HL-60 (cell line): ENCODE results near the gene EPDR1.

Experiments
- DNase-seq, 2 experiments: peaks; one replicate each; pipeline ENCODE4 v3.0.0-alpha.2; 2010 to 2020; ENCODE audit warnings: low read depth in 1 of 2, low spot score in 1 of 2
- H3K27ac ChIP-seq: fragments of 250-450 bp; sonication (Bioruptor Pico); replicated peaks from 2 replicates; pipeline ENCODE4 v1.5.1; 2020; ENCODE audit warnings: mild to moderate bottlenecking, moderate library complexity
- H3K27me3 ChIP-seq: fragments of 250-450 bp; sonication (Bioruptor Pico); 2 replicates; pipeline ENCODE4 v1.5.1; 2021; ENCODE audit warnings: mild to moderate bottlenecking, moderate library complexity; ENCODE audit not compliant: insufficient read depth, poor library complexity, severe bottlenecking
- H3K4me3 ChIP-seq: replicated peaks from 2 replicates; pipeline ENCODE4 v1.5.1; 2011; ENCODE audit warnings: mild to moderate bottlenecking, control low read depth, low read length; ENCODE audit not compliant: insufficient read depth
- GABPA ChIP-seq: IDR thresholded peaks from 2 replicates; pipeline ENCODE4 v1.6.1; 2012; ENCODE audit warnings: low read depth
- POLR2AphosphoS5 ChIP-seq: IDR thresholded peaks from 2 replicates; pipeline ENCODE4 v1.6.1; 2012; ENCODE audit warnings: low read depth
- SPI1 ChIP-seq: IDR thresholded peaks from 2 replicates; pipeline ENCODE4 v1.6.1; 2012; ENCODE audit warnings: low read depth, mild to moderate bottlenecking, borderline replicate concordance
- TF ChIP-seq, protein P1 (sequence below): IDR thresholded peaks from one replicate; pipeline ENCODE4 v1.5.1; 2011; ENCODE audit warnings: low read length, control low read depth, inconsistent platforms; ENCODE audit not compliant: insufficient read depth
- TF ChIP-seq, protein P2 (sequence below): IDR thresholded peaks from 2 replicates; pipeline ENCODE4 v1.6.1; 2012; ENCODE audit warnings: low read depth; ENCODE audit not compliant: insufficient replicate concordance

Gene EPDR1

DNA sequence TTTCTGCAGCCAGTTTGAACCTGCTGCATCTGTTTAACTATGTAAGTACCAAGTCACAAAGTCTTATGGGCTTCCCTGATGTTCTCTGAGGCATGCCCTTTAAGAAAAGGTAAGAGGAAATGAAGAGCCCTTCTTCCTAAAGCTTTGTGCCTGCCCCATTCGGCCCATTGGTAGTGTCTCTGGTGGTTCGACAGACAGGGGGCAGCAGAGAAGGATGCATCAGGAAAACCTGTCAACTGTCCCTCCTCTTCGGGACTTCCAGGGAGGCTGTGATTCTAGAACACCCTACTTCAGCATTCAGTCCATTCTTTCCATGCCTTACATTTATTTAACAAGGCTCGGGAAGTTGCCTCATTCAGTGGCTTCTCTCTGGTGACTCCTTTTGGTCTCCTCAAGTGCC is 1.9 kb upstream of the EPDR1 start:
- H3K4me3 ChIP-seq = no peak overlapping the region
- DNase-seq = peak in 1 of 2 experiments; percentile 11
- TF ChIP-seq, protein P1, sequence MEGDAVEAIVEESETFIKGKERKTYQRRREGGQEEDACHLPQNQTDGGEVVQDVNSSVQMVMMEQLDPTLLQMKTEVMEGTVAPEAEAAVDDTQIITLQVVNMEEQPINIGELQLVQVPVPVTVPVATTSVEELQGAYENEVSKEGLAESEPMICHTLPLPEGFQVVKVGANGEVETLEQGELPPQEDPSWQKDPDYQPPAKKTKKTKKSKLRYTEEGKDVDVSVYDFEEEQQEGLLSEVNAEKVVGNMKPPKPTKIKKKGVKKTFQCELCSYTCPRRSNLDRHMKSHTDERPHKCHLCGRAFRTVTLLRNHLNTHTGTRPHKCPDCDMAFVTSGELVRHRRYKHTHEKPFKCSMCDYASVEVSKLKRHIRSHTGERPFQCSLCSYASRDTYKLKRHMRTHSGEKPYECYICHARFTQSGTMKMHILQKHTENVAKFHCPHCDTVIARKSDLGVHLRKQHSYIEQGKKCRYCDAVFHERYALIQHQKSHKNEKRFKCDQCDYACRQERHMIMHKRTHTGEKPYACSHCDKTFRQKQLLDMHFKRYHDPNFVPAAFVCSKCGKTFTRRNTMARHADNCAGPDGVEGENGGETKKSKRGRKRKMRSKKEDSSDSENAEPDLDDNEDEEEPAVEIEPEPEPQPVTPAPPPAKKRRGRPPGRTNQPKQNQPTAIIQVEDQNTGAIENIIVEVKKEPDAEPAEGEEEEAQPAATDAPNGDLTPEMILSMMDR = no peak
- TF ChIP-seq POLR2AphosphoS5 (no peak), GABPA (no peak), SPI1 (no peak)
- TF ChIP-seq, protein P2, sequence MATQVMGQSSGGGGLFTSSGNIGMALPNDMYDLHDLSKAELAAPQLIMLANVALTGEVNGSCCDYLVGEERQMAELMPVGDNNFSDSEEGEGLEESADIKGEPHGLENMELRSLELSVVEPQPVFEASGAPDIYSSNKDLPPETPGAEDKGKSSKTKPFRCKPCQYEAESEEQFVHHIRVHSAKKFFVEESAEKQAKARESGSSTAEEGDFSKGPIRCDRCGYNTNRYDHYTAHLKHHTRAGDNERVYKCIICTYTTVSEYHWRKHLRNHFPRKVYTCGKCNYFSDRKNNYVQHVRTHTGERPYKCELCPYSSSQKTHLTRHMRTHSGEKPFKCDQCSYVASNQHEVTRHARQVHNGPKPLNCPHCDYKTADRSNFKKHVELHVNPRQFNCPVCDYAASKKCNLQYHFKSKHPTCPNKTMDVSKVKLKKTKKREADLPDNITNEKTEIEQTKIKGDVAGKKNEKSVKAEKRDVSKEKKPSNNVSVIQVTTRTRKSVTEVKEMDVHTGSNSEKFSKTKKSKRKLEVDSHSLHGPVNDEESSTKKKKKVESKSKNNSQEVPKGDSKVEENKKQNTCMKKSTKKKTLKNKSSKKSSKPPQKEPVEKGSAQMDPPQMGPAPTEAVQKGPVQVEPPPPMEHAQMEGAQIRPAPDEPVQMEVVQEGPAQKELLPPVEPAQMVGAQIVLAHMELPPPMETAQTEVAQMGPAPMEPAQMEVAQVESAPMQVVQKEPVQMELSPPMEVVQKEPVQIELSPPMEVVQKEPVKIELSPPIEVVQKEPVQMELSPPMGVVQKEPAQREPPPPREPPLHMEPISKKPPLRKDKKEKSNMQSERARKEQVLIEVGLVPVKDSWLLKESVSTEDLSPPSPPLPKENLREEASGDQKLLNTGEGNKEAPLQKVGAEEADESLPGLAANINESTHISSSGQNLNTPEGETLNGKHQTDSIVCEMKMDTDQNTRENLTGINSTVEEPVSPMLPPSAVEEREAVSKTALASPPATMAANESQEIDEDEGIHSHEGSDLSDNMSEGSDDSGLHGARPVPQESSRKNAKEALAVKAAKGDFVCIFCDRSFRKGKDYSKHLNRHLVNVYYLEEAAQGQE = no peak
- H3K27ac ChIP-seq = no peak overlapping the region
- no peaks in the 10 kb centered on the region for H3K27me3 ChIP-seq

DNA sequence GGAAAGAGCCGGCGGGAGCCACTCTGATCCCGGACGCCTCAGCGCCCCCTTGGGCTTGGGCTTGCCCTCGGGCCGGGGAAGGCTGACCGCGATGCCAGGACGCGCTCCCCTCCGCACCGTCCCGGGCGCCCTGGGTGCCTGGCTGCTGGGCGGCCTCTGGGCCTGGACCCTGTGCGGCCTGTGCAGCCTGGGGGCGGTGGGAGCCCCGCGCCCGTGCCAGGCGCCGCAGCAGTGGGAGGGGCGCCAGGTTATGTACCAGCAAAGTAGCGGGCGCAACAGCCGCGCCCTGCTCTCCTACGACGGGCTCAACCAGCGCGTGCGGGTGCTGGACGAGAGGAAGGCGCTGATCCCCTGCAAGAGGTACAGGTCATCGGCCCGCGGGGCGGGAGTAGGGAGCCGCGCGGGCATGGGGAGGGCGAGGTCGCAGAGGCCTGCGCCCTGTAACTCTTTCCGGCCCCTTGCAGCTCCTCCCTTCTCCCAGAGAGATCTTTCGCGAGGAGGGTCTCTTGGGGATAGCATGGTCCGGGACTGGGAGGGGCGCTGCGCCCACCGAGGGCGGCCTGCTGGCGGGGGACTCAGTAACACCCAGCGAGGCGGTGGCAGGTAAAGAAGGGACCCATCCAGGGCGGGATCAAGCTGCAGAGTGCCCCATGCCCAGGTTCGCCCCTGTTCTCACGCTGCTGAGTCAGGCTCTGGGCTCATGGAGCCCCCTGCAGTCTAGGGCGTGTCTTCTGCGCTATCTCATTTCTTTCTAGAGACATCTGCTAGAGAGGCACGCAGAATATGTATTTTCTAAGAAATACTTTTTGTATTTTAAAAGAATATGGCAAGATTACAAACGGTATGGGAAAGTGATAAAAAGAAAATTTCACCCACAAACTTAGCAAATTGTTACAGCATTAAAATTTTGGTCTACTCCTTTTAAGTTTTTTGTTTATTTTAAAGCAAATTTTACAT is 687 bp downstream of the EPDR1 start:
- Histone ChIP-seq H3K27ac (peak overlapping the region; percentile 76), H3K27me3 (no peaks in the 10 kb centered on the region), H3K4me3 (peak overlapping the region; percentile 66)
- peak in 1 of 2 experiments; percentile 45 for DNase-seq
- TF ChIP-seq SPI1 (no peak), GABPA (no peak), POLR2AphosphoS5 (no peak)
- TF ChIP-seq, protein P2 = no peak
- TF ChIP-seq, protein P1 = no peak

DNA sequence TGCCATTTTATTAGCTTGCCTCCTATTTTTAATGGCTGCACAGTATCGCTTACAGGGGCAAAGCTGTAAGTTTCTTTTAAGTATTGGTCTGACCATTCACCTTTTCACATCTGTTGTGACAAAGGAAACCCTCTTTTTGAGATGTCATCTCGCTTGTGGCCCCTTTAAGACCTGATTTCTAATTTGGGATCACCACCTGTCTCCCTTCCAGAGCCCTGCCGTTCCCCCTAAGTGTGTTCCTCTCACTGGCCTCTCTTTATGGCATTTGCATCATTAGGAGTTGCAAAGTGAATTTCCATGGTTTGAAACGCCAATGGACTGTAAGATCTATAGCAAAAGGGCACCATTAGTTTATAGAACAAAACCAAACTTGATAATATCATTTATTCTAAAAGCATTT is 1.4 kb downstream of the EPDR1 start:
- Histone ChIP-seq H3K27ac (no peak overlapping the region), H3K4me3 (no peak overlapping the region), H3K27me3 (no peaks in the 10 kb centered on the region)
- DNase-seq = no peak
- no peak for TF ChIP-seq SPI1
- TF ChIP-seq, protein P2 = no peak
- no peak for TF ChIP-seq POLR2AphosphoS5
- no peak for TF ChIP-seq GABPA
- TF ChIP-seq, protein P1 = no peak
